ENCODE data around the gene COL15A1.

GRCh38 chr9:99005651-99006050 lies 61.9 kb downstream of the COL15A1 start:
- TF ChIP-seq CREB1 (CRISPR knock-in tag; IDR thresholded peaks at IDR 0.05), result no peak
- no peak for TF ChIP-seq FOXJ3 (CRISPR knock-in tag; IDR thresholded peaks at IDR 0.05; ENCODE audit: borderline replicate concordance)
- no peak for TF ChIP-seq ELF4 (CRISPR knock-in tag; IDR thresholded peaks at IDR 0.05; ENCODE audit: low read depth)
- TF ChIP-seq CTCF (IDR thresholded peaks at IDR 0.05), result no peak
- no peak for TF ChIP-seq ZNF423 (CRISPR knock-in tag; IDR thresholded peaks at IDR 0.05)
- no peak for TF ChIP-seq ZMAT4 (CRISPR knock-in tag; IDR thresholded peaks at IDR 0.05)
- TF ChIP-seq NR3C1 (CRISPR knock-in tag; conservative IDR thresholded peaks at IDR 0.05; ENCODE audit: low read depth), result no peak
- no peak for TF ChIP-seq JUN (CRISPR knock-in tag; IDR thresholded peaks at IDR 0.05)
- TF ChIP-seq ATF1 (CRISPR knock-in tag; IDR thresholded peaks at IDR 0.05), result no peak
- TF ChIP-seq ZBTB21 (CRISPR knock-in tag; IDR thresholded peaks at IDR 0.05; ENCODE audit: borderline replicate concordance), result no peak
- TF ChIP-seq MAX (CRISPR knock-in tag; IDR thresholded peaks at IDR 0.05), result no peak
- TF ChIP-seq GABPB1 (CRISPR knock-in tag; IDR thresholded peaks at IDR 0.05), result no peak
- TF ChIP-seq SMAD3 (CRISPR knock-in tag; IDR thresholded peaks at IDR 0.05; ENCODE audit: borderline replicate concordance), result no peak

All from WTC11 (cell line).